Posterior vena cava (tissue), 2 donors: ENCODE measurements around the gene PPP1R17. TPM values are rescaled to one million over a fixed set of nuclear protein-coding genes. Genes with fewer than 3 reads are reported as not detected.

Experiments
- total RNA-seq, 2 donors: library from RNA; stranded (reverse); fragmentation: NEBNext Ultra II Directional; extraction: Animal tissue kit (Norgen Biotek cat#: 25700); gene quantifications; one replicate each; pipeline ENCODE4 v1.2.1, GENCODE V29; 2021
- donor health status: DM: yes; HTN: yes; CAD: no.
- donor health status: DM: yes; HTN: yes; CAD: no.

Gene PPP1R17
- total RNA-seq, 2 donors from 2014 or later = not detected

Other genes starting within 250 kb of the PPP1R17 start
- gene ITPRID1, start 173.1 kb upstream of the PPP1R17 start, total RNA-seq = not detected